GOT3 (cell line): ENCODE results near the gene SYNPO2.
"Not testable (repeated sequence)": the region's sequence is repeated elsewhere in the genome, so short reads cannot be mapped to it uniquely, and the experiment has no call there.

Experiments
- DNase-seq: peaks from one replicate; lab custom pipeline; 2025; ENCODE audit warnings: mixed read lengths; lab: John Stamatoyannopoulos, UW

Gene SYNPO2

GRCh38 chr4:119005928-119006460 lies 117.3 kb downstream of the SYNPO2 start:
- no peak for DNase-seq

DNA sequence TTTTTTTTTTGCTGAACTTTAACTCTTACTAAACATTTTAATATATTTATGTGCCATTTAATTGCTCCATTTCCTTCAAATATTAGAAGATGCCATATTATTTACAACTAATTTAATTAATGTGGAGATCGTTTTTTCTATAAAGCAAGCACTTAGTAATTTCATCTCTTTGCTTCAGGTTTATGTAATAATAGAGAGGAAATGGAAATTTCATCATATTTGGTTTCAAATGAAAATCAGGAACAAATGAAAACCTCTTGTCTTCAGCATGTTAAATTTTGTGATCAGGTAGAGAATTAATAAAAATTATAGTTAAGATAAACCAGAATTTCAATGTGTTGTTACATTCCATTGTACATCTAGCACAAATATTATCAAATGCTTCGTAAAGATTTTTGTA lies 120.1 kb downstream of the SYNPO2 start:
- DNase-seq = no peak

GRCh38 chr4:119010221-119010620 lies 121.6 kb downstream of the SYNPO2 start:
- DNase-seq = not testable (repeated sequence)

DNA sequence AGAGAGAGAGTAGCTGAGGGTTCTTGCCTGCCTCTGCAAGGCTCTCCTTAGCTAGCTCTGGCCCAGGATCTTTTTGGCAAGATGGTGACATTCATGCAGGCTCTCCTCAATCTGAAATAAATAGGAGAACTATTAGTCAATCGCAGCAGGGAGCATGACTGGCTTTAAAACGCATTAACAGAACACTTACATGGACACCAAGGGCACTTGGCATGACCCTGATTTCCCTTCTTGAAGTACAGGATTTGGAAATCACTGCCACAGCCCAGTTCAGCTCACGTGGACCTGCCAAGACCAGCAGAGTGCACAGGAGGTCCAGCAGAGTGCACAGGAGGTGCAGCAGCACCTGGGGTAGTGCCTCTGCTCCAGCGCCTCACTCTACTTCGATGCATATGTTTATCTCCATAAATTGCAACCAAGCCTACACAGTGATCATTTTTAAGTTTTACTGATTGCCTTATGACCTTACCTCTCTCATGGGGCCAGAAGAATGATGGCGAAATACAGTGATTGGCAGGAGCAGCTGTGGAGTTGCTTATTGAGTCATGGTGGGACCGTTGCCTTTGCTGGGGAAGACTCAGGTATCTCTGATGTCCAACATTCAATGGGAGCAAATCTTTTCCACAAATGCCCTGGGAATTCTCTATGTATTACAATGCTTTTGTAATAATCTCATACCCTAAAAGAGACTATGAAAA lies 122.4 kb downstream of the SYNPO2 start:
- no peak for DNase-seq

DNA sequence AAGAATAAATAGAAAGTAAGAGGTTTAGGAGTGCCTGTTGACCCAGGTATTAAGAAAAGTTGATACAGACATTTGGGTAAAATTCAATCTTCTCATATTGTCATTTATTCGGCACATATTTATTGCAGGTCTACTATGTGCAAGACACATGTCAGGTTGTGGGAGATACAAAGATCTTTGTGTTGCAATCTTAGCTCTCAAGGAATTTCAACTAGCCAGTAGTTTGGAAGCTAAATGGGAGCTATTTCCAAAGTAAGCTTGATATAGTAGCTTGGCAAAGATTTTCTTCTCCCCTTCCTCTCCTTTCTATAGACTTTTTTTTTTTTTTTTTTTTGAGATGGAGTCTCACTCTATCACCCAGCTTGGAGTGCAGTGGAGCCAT lies 122.9 kb downstream of the SYNPO2 start:
- DNase-seq = no peak

DNA sequence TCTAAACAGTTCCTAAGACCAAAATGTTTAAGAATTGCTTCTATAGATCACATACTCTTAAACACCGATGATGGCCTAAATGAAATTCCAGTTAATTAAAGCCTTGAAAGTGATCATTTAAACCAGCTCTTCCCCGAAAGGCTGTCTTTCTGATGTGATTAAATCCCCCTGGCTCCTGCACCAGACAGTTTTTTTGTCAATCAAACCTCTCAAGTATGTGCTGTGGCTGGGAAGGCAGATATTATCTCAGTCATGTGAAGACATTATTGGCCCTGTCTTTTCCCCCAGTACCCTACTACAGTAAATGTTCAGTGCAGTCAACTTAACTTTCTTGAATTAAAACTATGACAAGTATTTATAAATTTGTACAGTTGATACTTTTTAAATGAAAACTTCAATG lies 126.0 kb downstream of the SYNPO2 start:
- DNase-seq = no peak

DNA sequence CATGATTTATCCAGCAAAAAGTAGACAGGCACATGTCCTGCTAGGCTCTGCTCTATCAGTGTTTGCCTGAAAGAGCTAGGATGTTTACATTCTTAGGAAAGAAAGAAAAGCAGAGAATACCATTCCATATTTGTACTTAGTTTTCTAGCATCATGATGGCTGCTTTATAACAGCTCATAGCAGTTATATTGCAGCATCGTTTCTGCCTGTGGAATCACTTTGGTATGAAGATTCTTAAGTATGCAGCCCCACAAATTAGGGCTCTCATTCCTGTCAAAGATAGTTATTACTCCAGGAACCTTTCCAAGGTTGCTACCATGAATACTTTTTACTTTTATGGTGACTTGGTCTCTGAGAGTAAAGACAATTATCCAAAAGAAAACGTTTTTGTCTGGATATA lies 128.0 kb downstream of the SYNPO2 start:
- DNase-seq = no peak

GRCh38 chr4:119017636-119018035 lies 129.0 kb downstream of the SYNPO2 start:
- no peak for DNase-seq

DNA sequence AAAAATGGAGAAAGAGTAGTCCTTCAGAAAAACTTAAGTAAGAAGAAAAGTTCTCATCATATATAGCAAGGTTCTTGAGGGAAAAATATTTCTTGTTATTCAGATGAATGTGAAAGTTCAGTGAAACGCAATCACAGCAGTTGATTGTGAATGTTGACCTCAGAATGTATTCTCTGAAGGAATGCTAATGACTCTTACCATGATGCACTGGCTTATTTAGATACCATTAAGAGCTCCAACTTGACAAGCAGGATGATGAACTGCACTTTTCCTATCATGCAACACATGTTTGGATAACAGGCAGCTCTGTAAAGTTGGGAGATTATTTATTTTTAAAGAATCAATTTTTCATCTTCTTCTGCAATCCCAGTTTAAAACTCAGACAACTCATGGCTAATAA lies 131.5 kb downstream of the SYNPO2 start:
- DNase-seq = no peak

- DNase-seq = not testable (repeated sequence)
Measured at GRCh38 chr4:119022520-119022919, 133.9 kb downstream of the SYNPO2 start.

DNA sequence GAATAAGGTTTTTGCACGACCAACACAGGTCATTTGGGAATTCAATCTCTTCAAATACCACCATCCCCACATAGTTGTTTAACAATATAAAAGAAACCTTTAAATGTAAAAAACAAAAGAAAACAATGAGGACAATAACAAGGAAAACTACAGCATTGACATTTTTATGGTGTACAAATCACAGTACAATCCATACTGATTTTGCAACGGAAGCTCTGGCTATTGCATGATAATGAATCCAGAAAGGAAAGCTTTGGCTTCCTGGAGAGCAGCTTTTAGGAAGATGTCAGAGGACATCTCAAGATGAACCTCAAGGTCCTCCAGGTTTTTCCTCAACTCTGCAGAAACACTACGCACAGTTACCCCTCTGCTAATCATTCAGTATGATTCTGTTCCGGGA lies 135.4 kb downstream of the SYNPO2 start:
- no peak for DNase-seq

DNA sequence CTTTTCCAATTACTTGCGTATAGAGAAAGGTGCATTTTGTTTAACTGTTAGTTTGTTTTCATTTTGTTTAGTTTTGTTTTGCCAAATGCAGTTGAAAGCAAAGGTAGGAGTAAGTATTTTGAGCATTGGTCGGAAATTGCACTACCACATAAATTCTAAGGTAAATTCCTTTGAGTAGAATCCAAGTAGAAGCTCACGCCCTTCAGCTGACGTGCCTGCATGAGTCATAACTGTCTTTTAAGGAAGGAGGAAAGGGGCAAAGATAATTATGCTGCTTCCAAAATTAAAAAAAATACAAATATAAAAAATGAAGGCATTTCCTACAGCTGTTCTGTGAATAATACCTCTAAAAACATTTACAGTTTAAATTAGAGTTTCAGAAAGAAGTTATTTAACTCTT lies 136.8 kb downstream of the SYNPO2 start:
- no peak for DNase-seq

- DNase-seq = no peak
Measured at GRCh38 chr4:119025916-119026661, 137.4 kb downstream of the SYNPO2 start.

DNA sequence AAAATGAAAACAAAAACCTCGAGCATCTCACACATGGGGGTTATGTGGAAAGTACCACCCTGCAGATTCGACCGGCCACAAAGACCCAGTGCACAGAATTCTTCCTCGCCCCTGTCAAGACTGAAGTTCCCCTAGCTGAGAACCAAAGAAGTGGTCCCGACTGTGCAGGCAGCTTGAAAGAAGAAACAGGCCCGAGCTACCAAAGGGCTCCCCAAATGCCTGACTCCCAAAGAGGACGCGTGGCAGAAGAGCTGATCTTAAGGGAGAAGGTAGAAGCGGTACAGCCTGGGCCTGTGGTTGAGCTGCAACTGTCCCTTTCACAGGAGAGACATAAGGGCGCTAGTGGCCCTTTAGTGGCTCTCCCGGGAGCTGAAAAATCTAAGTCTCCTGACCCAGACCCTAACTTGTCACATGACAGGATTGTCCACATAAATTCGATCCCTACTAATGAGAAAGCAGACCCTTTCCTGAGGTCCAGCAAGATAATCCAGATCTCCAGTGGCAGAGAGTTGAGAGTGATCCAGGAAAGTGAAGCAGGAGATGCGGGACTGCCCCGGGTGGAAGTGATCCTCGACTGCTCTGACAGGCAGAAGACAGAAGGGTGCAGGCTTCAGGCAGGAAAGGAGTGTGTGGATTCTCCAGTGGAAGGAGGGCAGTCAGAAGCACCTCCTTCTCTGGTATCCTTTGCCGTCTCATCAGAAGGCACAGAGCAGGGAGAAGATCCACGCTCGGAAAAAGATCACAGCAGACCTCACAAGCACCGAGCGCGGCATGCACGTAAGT lies 138.2 kb downstream of the SYNPO2 start:
- no peak for DNase-seq

- DNase-seq = no peak
Measured at GRCh38 chr4:119027811-119028210, 139.2 kb downstream of the SYNPO2 start.

DNA sequence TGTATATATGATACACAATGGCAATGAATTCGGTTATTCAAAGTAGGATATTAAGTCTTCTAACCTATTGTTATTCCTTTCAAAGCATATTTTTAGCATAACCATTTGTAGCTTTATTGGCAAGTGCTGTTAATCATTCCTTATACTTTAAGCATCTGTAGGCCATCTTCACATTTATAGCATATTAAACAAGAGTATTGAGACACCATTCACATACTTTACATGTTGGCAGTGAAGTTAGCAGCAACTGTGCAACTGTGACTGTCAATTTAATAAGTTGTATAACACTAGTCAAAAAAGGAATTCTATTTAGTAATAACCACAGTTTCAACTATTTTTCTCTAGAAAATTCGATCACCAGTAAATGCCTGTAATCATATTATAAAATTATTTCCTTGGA lies 139.6 kb downstream of the SYNPO2 start:
- DNase-seq = no peak

DNA sequence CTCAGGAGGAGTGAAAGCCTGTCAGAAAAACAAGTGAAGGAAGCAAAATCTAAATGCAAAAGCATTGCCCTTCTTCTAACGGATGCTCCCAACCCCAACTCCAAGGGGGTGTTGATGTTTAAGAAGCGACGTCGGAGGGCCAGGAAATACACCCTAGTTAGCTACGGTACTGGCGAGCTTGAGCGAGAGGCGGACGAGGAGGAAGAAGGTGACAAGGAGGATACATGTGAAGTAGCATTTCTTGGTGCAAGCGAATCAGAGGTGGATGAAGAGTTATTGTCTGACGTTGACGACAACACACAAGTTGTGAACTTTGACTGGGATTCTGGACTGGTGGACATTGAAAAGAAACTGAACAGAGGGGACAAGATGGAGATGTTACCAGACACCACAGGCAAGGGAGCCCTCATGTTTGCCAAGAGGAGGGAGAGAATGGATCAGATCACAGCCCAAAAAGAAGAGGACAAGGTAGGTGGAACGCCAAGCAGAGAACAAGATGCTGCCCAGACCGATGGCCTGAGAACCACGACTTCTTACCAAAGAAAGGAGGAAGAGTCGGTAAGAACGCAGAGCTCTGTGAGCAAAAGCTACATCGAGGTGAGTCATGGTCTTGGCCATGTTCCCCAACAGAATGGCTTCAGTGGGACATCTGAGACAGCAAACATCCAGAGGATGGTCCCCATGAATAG lies 141.3 kb downstream of the SYNPO2 start:
- DNase-seq = no peak

GRCh38 chr4:119030536-119030890 lies 141.9 kb downstream of the SYNPO2 start:
- DNase-seq = no peak

DNA sequence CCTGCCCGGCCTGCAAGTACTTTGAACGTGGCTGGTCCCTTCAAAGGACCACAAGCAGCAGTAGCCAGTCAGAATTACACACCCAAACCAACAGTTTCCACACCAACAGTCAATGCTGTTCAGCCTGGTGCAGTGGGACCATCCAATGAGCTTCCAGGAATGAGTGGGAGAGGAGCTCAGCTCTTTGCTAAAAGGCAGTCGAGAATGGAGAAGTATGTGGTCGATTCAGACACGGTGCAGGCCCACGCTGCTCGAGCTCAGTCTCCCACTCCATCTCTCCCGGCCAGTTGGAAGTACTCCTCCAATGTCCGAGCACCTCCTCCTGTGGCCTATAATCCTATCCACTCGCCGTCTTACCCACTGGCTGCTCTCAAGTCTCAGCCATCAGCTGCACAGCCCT lies 142.6 kb downstream of the SYNPO2 start:
- DNase-seq = no peak

GRCh38 chr4:119032921-119033685 lies 144.4 kb downstream of the SYNPO2 start:
- DNase-seq = no peak

DNA sequence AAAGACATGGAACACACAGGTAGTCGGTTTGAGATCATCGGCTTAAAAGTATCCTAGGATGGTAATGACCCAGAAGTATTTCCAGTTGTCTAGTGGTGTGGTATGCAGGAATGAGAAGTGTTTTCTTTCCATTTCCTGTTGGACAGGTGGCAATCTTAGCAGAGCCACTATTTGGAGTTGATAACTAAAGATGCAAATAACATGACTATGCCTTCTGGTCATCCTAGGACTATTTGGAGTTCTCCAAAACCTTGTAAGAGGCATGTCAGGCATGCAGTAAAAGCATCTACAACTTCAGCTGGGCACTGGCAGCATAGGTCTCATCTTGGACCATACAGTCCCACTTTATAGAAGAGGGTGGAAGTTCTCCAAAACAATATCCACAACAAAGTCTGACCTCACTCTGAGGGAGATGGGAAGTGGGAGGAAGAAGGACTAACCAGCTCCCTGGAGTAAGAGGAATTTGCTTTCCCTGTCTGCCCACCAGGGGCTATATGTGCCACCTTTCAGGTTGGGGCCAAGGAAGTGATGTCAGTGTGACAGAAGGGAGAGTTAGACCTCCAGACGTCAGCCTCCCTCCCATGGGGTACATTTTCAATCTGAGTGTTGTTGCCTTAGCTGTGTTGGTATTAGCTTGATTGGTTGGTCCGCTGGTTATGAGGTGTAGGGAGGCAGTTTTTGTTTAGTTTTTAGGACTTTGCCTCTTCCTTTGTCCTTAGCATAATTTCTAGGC lies 145.8 kb downstream of the SYNPO2 start:
- no peak for DNase-seq
